Measurements from ENCODE around the gene RPS4Y1. TPM values are rescaled to one million over a fixed set of nuclear protein-coding genes. Genes with fewer than 3 reads are reported as not detected.

The RPS4Y1 gene
- total RNA-seq, 1 experiment from 2014 or later, result not detected

- TF ChIP-seq EZH2 (IDR thresholded peaks at IDR 0.05; ENCODE audit: low read depth), result no peak
- TF ChIP-seq CTCF (conservative IDR thresholded peaks at IDR 0.05), result no peak
- Histone ChIP-seq H3K9me3 (ENCODE audit: insufficient read depth, low read depth) (no peaks in the 10 kb centered on the region), H3K4me2 (no peak overlapping the region), H3K4me1 (replicated peaks; ENCODE audit: insufficient read depth) (no peaks in the 10 kb centered on the region), H3F3A (ENCODE audit: insufficient read depth, low read depth) (no peaks in the 10 kb centered on the region), H3K9me2 (ENCODE audit: insufficient read depth) (no peaks in the 10 kb centered on the region), H3K79me2 (ENCODE audit: low read depth) (no peaks in the 10 kb centered on the region), H3K4me3 (no peak overlapping the region), H4K20me1 (ENCODE audit: insufficient read depth) (no peaks in the 10 kb centered on the region), H3K27ac (no peak overlapping the region), H3K27me3 (ENCODE audit: insufficient read depth, low read depth) (no peaks in the 10 kb centered on the region), H3K36me3 (ENCODE audit: low read depth) (no peaks in the 10 kb centered on the region), H2AFZ (no peak overlapping the region)
- ChIA-PET POLR2A (ENCODE audit: unreplicated experiment) (no interaction called here), CTCF (no interaction called here)
- no TSS peak for BruUV-seq (replicated peaks)
- no peak for DNase-seq
- intact Hi-C loops (cut with micrococcal nuclease; ENCODE audit: unreplicated experiment), result no loop called here
These were observed 19.1 kb downstream of the RPS4Y1 start for GRCh38 chrY:2860511-2860910.

GRCh38 chrY:2866581-2866980, 25.2 kb downstream of the RPS4Y1 start:
- no peak overlapping the region for H3K4me3 ChIP-seq
- no peaks in the 10 kb centered on the region for H3K36me3 ChIP-seq (ENCODE audit: low read depth)
- H3K9me2 ChIP-seq (ENCODE audit: insufficient read depth), result no peaks in the 10 kb centered on the region
- H2AFZ ChIP-seq, result no peak overlapping the region
- DNase-seq, result no peak
- no peaks in the 10 kb centered on the region for H3K27me3 ChIP-seq (ENCODE audit: insufficient read depth, low read depth)
- H3K79me2 ChIP-seq (ENCODE audit: low read depth), result no peaks in the 10 kb centered on the region
- ChIA-PET POLR2A (ENCODE audit: unreplicated experiment) (no interaction called here), CTCF (no interaction called here)
- no peak overlapping the region for H3K4me2 ChIP-seq
- TF ChIP-seq EZH2 (IDR thresholded peaks at IDR 0.05; ENCODE audit: low read depth), result no peak
- no peak for TF ChIP-seq CTCF (conservative IDR thresholded peaks at IDR 0.05)
- H3K4me1 ChIP-seq (replicated peaks; ENCODE audit: insufficient read depth), result no peaks in the 10 kb centered on the region
- H3F3A ChIP-seq (ENCODE audit: insufficient read depth, low read depth), result no peaks in the 10 kb centered on the region
- no TSS peak for BruUV-seq (replicated peaks)
- intact Hi-C loops (cut with micrococcal nuclease; ENCODE audit: unreplicated experiment), result no loop called here
- no peak overlapping the region for H3K27ac ChIP-seq
- H4K20me1 ChIP-seq (ENCODE audit: insufficient read depth), result no peaks in the 10 kb centered on the region
- H3K9me3 ChIP-seq (ENCODE audit: insufficient read depth, low read depth), result no peaks in the 10 kb centered on the region

GRCh38 chrY:2867469-2867868, 26.1 kb downstream of the RPS4Y1 start:
- intact Hi-C loops (cut with micrococcal nuclease; ENCODE audit: unreplicated experiment), result no loop called here

More at GRCh38 chrY:2867469-2867868, 26.1 kb downstream of the RPS4Y1 start:
- DNase-seq, result no peak
- no peaks in the 10 kb centered on the region for H3K9me3 ChIP-seq (ENCODE audit: insufficient read depth, low read depth)
- no peaks in the 10 kb centered on the region for H3K79me2 ChIP-seq (ENCODE audit: low read depth)
- ChIA-PET POLR2A (ENCODE audit: unreplicated experiment) (no interaction called here), CTCF (no interaction called here)
- no peak overlapping the region for H3K27ac ChIP-seq
- no peak for TF ChIP-seq CTCF (conservative IDR thresholded peaks at IDR 0.05)
- TF ChIP-seq EZH2 (IDR thresholded peaks at IDR 0.05; ENCODE audit: low read depth), result no peak
- H3K36me3 ChIP-seq (ENCODE audit: low read depth), result no peaks in the 10 kb centered on the region
- no peaks in the 10 kb centered on the region for H4K20me1 ChIP-seq (ENCODE audit: insufficient read depth)
- BruUV-seq (replicated peaks), result no TSS peak
- H3F3A ChIP-seq (ENCODE audit: insufficient read depth, low read depth), result no peaks in the 10 kb centered on the region
- no peak overlapping the region for H3K4me2 ChIP-seq
- no peaks in the 10 kb centered on the region for H3K9me2 ChIP-seq (ENCODE audit: insufficient read depth)
- H2AFZ ChIP-seq, result no peak overlapping the region
- no peaks in the 10 kb centered on the region for H3K27me3 ChIP-seq (ENCODE audit: insufficient read depth, low read depth)
- H3K4me3 ChIP-seq, result no peak overlapping the region
- no peaks in the 10 kb centered on the region for H3K4me1 ChIP-seq (replicated peaks; ENCODE audit: insufficient read depth)
